Left cardiac atrium (tissue), 4 donors: Measurements from ENCODE around the gene UGT2B11. TPM values are rescaled to one million over a fixed set of nuclear protein-coding genes. Genes with fewer than 3 reads are reported as not detected.
"Not testable (repeated sequence)": the region's sequence is repeated elsewhere in the genome, so short reads cannot be mapped to it uniquely, and the experiment has no call there.

Experiments used
- ATAC-seq, 2 donors: fragments of 200-7000 bp; cut with Tn5 transposase; one replicate each; pipeline ENCODE4 v1.9.1; 2020; ENCODE audit warnings: mild to moderate bottlenecking in 2 of 2, moderate library complexity in 2 of 2
- DNase-seq: peaks from one replicate; pipeline ENCODE4 v3.0.0-alpha.2; 2020
- intact Hi-C, 2 donors: fragments of 100-400 bp; cut with DNase I; formaldehyde crosslinking; loops; one replicate each; pipeline versions ENCODE4 v1.14.1 to v1.15.1; 2022 to 2023
- total RNA-seq, 2 donors: library from RNA; stranded (reverse); fragmentation: NEBNext Ultra II Directional; extraction: Animal tissue kit (Norgen Biotek cat#: 25700); gene quantifications; one replicate each; pipeline ENCODE4 v1.2.1, GENCODE V29; 2021
- donor health status: DM: no; HTN: yes; CAD: no.
- donor health status: DM: no; HTN: yes; CAD: no; lungs with severe emphysema.
- donor health status: DM: yes; HTN: yes; CAD: no.
- donor health status: Dilated cardiomyopathy.

UGT2B11 gene
- total RNA-seq, 2 donors from 2014 or later: not detected

GRCh38 chr4:69179817-69180216 lies 34.7 kb downstream of the UGT2B11 start:
- not testable (repeated sequence) for DNase-seq
- intact Hi-C loops: loop anchor here in 1 of 2 donors (5.0 kb wide), 1 partner anchor 683 kb away; no protein-coding TSS in a partner anchor

GRCh38 chr4:69178751-69179205 lies 35.8 kb downstream of the UGT2B11 start:
- intact Hi-C loops: loop anchor here in 1 of 2 donors (5.0 kb wide), 1 partner anchor 681 kb away; no protein-coding TSS in a partner anchor

More at GRCh38 chr4:69179817-69180216, 34.7 kb downstream of the UGT2B11 start:
- not testable (repeated sequence) for ATAC-seq

GRCh38 chr4:69170233-69171134 lies 44.1 kb downstream of the UGT2B11 start:
- DNase-seq, intact Hi-C loops: not testable (repeated sequence)

More at GRCh38 chr4:69178751-69179205, 35.8 kb downstream of the UGT2B11 start:
- ATAC-seq, DNase-seq: not testable (repeated sequence)

GRCh38 chr4:69169171-69169570 lies 45.4 kb downstream of the UGT2B11 start:
- DNase-seq, ATAC-seq, intact Hi-C loops: not testable (repeated sequence)

More at GRCh38 chr4:69170233-69171134, 44.1 kb downstream of the UGT2B11 start:
- ATAC-seq: not testable (repeated sequence)

- ATAC-seq (no peak), DNase-seq (no peak)
- intact Hi-C loops: no loop called here
These were observed 47.2 kb downstream of the UGT2B11 start for GRCh38 chr4:69167300-69167699.

- intact Hi-C loops, DNase-seq, ATAC-seq: not testable (repeated sequence)
These were observed 48.2 kb downstream of the UGT2B11 start for GRCh38 chr4:69166376-69166775.

- ATAC-seq, DNase-seq, intact Hi-C loops: not testable (repeated sequence)
These were observed 48.8 kb downstream of the UGT2B11 start for GRCh38 chr4:69165707-69166106.

- ATAC-seq: no peak
- DNase-seq: no peak
- intact Hi-C loops: no loop called here
These were observed 57.6 kb downstream of the UGT2B11 start for GRCh38 chr4:69156913-69157312.

GRCh38 chr4:69154021-69154420 lies 60.5 kb downstream of the UGT2B11 start:
- intact Hi-C loops: no loop called here
- no peak for ATAC-seq
- DNase-seq: no peak

Other genes with a start within 250 kb of the UGT2B11 start
- not detected for gene UGT2B7, start 118.3 kb downstream of the UGT2B11 start, total RNA-seq
- gene UGT2B28, start 65.7 kb upstream of the UGT2B11 start, total RNA-seq: not detected